ENCODE measurements around the gene RMI1.
"Not testable (repeated sequence)": the region's sequence is repeated elsewhere in the genome, so short reads cannot be mapped to it uniquely, and the experiment has no call there.

The RMI1 gene

DNA sequence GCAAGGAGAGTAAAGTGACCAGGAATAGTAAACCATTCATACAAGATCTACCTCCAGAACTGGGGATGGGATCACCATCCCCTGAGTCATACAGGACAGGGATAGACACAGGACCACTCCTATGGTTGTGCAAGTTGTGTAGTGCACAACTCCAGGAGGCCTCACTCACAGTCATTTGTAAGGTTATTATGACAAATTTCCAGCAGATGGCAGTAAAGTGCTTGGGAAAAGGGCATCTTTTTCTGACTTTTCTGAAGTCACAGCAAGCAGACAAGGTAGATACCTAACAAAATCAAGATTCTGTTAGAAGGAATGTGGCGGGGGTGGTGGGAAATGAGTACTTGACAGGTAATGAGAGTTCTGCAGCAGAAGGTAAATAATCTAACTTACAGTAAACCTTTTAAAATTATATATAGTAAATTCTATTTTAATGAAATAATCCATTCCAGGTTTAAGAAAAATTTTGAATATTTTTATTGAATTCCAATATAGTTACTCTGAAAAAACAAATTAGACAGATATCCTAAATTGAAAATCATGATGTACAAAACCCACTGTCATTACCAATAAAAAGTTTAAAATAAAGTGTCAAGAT is 42.6 kb upstream of the RMI1 start:
- Histone ChIP-seq H3K4me3 (ENCODE audit: low read length in 2 of 2) (no peak overlapping the region), H3K14ac (ENCODE audit: low read length) (no peak overlapping the region), H4K8ac (ENCODE audit: low read depth, low read length) (no peak overlapping the region), H2BK120ac (ENCODE audit: low read depth, low read length) (no peak overlapping the region), H2AK5ac (ENCODE audit: low read depth, low read length) (no peak overlapping the region), H3K27ac (replicated peaks; ENCODE audit: low read length) (no peak overlapping the region), H3K9ac (ENCODE audit: low read depth, low read length, poor library complexity) (no peak overlapping the region), H3K23ac (ENCODE audit: low read depth, low read length, poor library complexity) (no peak overlapping the region), H4K91ac (ENCODE audit: low read depth, low read length, poor library complexity) (no peak overlapping the region), H3K36me3 (replicated peaks in 1 of 2; ENCODE audit: control insufficient read depth in 2 of 2, insufficient read depth in 2 of 2, low read length in 2 of 2) (no peaks in the 10 kb centered on the region), H3K4me2 (ENCODE audit: insufficient read depth, low read length, poor library complexity, severe bottlenecking) (no peak overlapping the region), H2AFZ (ENCODE audit: low read length) (peak overlapping the region; percentile 68), H2BK12ac (ENCODE audit: low read length) (no peak overlapping the region), H2BK5ac (ENCODE audit: low read length) (no peak overlapping the region), H2BK15ac (ENCODE audit: low read length) (no peak overlapping the region), H3K9me3 (replicated peaks in 1 of 2; ENCODE audit: control insufficient read depth in 2 of 2, insufficient read depth in 1 of 2, low read depth in 1 of 2, low read length in 2 of 2) (no peaks in the 10 kb centered on the region), H3K4me1 (ENCODE audit: control insufficient read depth in 2 of 2, insufficient read depth in 1 of 2, low read depth in 1 of 2, low read length in 2 of 2) (peaks cover 2 to 7% of the 10 kb centered on the region in 2 donors), H3K27me3 (ENCODE audit: control insufficient read depth in 3 of 3, insufficient read depth in 3 of 3, low read depth in 1 of 3, low read length in 3 of 3) (no peaks in the 10 kb centered on the region), H3K4ac (ENCODE audit: low read length) (no peak overlapping the region), H3K18ac (ENCODE audit: low read length) (no peak overlapping the region), H3K79me1 (ENCODE audit: low read depth, low read length) (no peaks in the 10 kb centered on the region)
- no CpG with 5 or more reads among the region's 1 CpG for WGBS, 2 donors (ENCODE audit: extremely low coverage in 2 of 2, insufficient read length in 2 of 2, insufficient replicate concordance in 1 of 2)
- DNase-seq (ENCODE audit: low spot score) = peak; percentile 63

DNA sequence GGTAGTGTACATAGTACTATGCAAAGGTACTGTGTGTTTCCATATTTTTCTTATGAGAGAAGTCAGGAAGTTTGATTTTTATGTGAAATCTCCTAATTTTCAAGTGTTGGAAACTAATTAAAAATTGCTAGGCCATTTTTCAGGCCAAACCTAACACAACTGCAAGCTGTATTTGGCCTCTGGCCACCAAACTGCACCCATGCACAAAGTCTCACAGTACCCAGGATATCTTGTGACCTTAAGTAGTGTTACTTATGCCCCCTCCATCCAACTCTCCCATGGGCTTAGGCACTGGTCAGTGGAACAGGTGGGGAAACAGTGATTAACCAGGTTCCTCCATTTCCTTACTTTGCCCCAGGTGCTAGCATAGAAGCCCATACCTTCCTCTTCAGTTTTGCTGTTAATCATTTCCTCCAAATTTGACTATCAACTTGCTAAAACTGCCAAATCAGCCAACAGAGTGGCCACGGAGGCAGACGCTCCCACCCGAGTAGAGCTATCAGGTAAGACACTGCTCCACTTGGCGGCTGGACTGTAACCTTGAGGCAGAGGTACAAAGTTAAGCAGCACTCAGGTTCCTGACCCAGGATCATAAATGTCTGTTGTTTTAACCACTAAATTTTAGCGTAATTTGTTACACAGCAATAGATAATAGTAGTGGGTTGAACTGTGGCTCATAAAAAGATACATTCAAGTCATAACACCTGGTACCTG is 39.9 kb upstream of the RMI1 start:
- H3K9me3 ChIP-seq (replicated peaks in 1 of 2; ENCODE audit: control insufficient read depth in 2 of 2, insufficient read depth in 1 of 2, low read depth in 1 of 2, low read length in 2 of 2) = no peaks in the 10 kb centered on the region
- no peak overlapping the region for H3K4me2 ChIP-seq (ENCODE audit: insufficient read depth, low read length, poor library complexity, severe bottlenecking)
- H2BK5ac ChIP-seq (ENCODE audit: low read length) = no peak overlapping the region
- no peak overlapping the region for H2BK15ac ChIP-seq (ENCODE audit: low read length)
- no peak overlapping the region for H3K9ac ChIP-seq (ENCODE audit: low read depth, low read length, poor library complexity)
- H2BK12ac ChIP-seq (ENCODE audit: low read length) = no peak overlapping the region
- no peaks in the 10 kb centered on the region for H3K79me1 ChIP-seq (ENCODE audit: low read depth, low read length)
- no peak overlapping the region for H2AFZ ChIP-seq (ENCODE audit: low read length)
- H3K36me3 ChIP-seq (replicated peaks in 1 of 2; ENCODE audit: control insufficient read depth in 2 of 2, insufficient read depth in 2 of 2, low read length in 2 of 2) = no peaks in the 10 kb centered on the region
- H2BK120ac ChIP-seq (ENCODE audit: low read depth, low read length) = no peak overlapping the region
- WGBS, 2 donors (ENCODE audit: extremely low coverage in 2 of 2, insufficient read length in 2 of 2, insufficient replicate concordance in 1 of 2) = no CpG with 5 or more reads among the region's 5 CpGs
- H3K4ac ChIP-seq (ENCODE audit: low read length) = no peak overlapping the region
- DNase-seq (ENCODE audit: low spot score) = no peak
- H3K4me1 ChIP-seq (ENCODE audit: control insufficient read depth in 2 of 2, insufficient read depth in 1 of 2, low read depth in 1 of 2, low read length in 2 of 2) = no peaks in the 10 kb centered on the region
- no peak overlapping the region for H3K4me3 ChIP-seq (ENCODE audit: low read length in 2 of 2)
- H4K91ac ChIP-seq (ENCODE audit: low read depth, low read length, poor library complexity) = no peak overlapping the region
- H3K14ac ChIP-seq (ENCODE audit: low read length) = no peak overlapping the region
- H4K8ac ChIP-seq (ENCODE audit: low read depth, low read length) = no peak overlapping the region
- no peak overlapping the region for H3K18ac ChIP-seq (ENCODE audit: low read length)
- no peak overlapping the region for H3K23ac ChIP-seq (ENCODE audit: low read depth, low read length, poor library complexity)
- no peak overlapping the region for H2AK5ac ChIP-seq (ENCODE audit: low read depth, low read length)
- no peaks in the 10 kb centered on the region for H3K27me3 ChIP-seq (ENCODE audit: control insufficient read depth in 3 of 3, insufficient read depth in 3 of 3, low read depth in 1 of 3, low read length in 3 of 3)
- no peak overlapping the region for H3K27ac ChIP-seq (replicated peaks; ENCODE audit: low read length)

DNA sequence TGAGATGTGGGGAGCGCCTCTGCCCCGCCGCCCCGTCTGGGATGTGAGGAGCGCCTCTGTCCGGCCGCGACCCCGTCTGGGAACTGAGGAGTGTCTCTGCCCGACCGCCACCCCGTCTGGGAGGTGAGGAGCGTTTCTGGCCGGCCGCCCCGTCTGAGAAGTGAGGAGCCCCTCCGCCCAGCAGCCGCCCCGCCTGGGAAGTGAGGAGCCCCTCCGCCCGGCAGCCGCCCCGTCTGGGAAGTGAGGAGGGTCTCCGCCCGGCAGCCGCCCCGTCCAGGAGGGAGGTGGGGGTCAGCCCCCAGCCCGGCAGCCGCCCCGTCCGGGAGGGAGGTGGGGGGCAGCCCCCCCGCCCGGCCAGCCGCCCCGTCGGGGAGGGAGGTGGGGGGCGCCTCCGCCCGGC is 32.5 kb upstream of the RMI1 start:
- no CpG with 5 or more reads among the region's 39 CpGs for WGBS, 2 donors (ENCODE audit: extremely low coverage in 2 of 2, insufficient read length in 2 of 2, insufficient replicate concordance in 1 of 2)
- not testable (repeated sequence) for H3K4ac ChIP-seq (ENCODE audit: low read length); H4K8ac ChIP-seq (ENCODE audit: low read depth, low read length); H3K9me3 ChIP-seq (replicated peaks in 1 of 2; ENCODE audit: control insufficient read depth in 2 of 2, insufficient read depth in 1 of 2, low read depth in 1 of 2, low read length in 2 of 2); H2AFZ ChIP-seq (ENCODE audit: low read length); H3K9ac ChIP-seq (ENCODE audit: low read depth, low read length, poor library complexity); H3K23ac ChIP-seq (ENCODE audit: low read depth, low read length, poor library complexity); H3K36me3 ChIP-seq (replicated peaks in 1 of 2; ENCODE audit: control insufficient read depth in 2 of 2, insufficient read depth in 2 of 2, low read length in 2 of 2); H3K4me2 ChIP-seq (ENCODE audit: insufficient read depth, low read length, poor library complexity, severe bottlenecking); H2AK5ac ChIP-seq (ENCODE audit: low read depth, low read length); H3K18ac ChIP-seq (ENCODE audit: low read length); H3K27ac ChIP-seq (replicated peaks; ENCODE audit: low read length); H2BK120ac ChIP-seq (ENCODE audit: low read depth, low read length); H3K14ac ChIP-seq (ENCODE audit: low read length); H2BK15ac ChIP-seq (ENCODE audit: low read length); H2BK12ac ChIP-seq (ENCODE audit: low read length); H3K27me3 ChIP-seq (ENCODE audit: control insufficient read depth in 3 of 3, insufficient read depth in 3 of 3, low read depth in 1 of 3, low read length in 3 of 3); H3K79me1 ChIP-seq (ENCODE audit: low read depth, low read length); DNase-seq (ENCODE audit: low spot score); H3K4me1 ChIP-seq (ENCODE audit: control insufficient read depth in 2 of 2, insufficient read depth in 1 of 2, low read depth in 1 of 2, low read length in 2 of 2); H2BK5ac ChIP-seq (ENCODE audit: low read length); H3K4me3 ChIP-seq (ENCODE audit: low read length in 2 of 2); H4K91ac ChIP-seq (ENCODE audit: low read depth, low read length, poor library complexity)

DNA sequence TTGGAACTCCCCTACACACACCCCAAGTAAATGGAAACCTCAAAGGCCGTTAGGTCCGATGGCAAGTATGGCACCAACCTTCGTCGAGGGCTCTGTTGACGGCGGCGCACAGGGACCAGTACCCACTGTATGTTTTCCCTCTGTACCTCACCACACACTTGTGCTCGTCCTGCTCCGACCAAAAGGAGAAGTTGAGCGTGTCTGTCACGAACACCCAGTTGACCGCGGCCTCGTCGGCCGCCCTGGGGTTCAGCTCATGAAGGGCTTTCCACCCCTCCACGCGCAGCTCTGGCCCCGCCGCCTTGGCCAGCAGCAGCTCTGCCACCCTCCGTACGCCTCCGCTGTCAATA is 24.5 kb upstream of the RMI1 start:
- H2BK120ac ChIP-seq (ENCODE audit: low read depth, low read length) = no peak overlapping the region
- H3K9me3 ChIP-seq (replicated peaks in 1 of 2; ENCODE audit: control insufficient read depth in 2 of 2, insufficient read depth in 1 of 2, low read depth in 1 of 2, low read length in 2 of 2) = peaks cover 0 to 2% of the 10 kb centered on the region in 2 donors
- peak overlapping the region; percentile 83 for H3K18ac ChIP-seq (ENCODE audit: low read length)
- peak overlapping the region; percentile 56 for H2AK5ac ChIP-seq (ENCODE audit: low read depth, low read length)
- H2BK12ac ChIP-seq (ENCODE audit: low read length) = no peak overlapping the region
- peak overlapping the region; percentile 85 for H2AFZ ChIP-seq (ENCODE audit: low read length)
- H3K14ac ChIP-seq (ENCODE audit: low read length) = peak overlapping the region; percentile 82
- no peak overlapping the region for H4K8ac ChIP-seq (ENCODE audit: low read depth, low read length)
- no peaks in the 10 kb centered on the region for H3K79me1 ChIP-seq (ENCODE audit: low read depth, low read length)
- H3K27me3 ChIP-seq (ENCODE audit: control insufficient read depth in 3 of 3, insufficient read depth in 3 of 3, low read depth in 1 of 3, low read length in 3 of 3) = peaks cover 0 to 22% (median 0%) of the 10 kb centered on the region in 3 experiments
- H3K4me2 ChIP-seq (ENCODE audit: insufficient read depth, low read length, poor library complexity, severe bottlenecking) = no peak overlapping the region
- peak overlapping the region; percentile 66 for H2BK5ac ChIP-seq (ENCODE audit: low read length)
- peak overlapping the region; percentile 24 for H3K9ac ChIP-seq (ENCODE audit: low read depth, low read length, poor library complexity)
- no peak overlapping the region for H4K91ac ChIP-seq (ENCODE audit: low read depth, low read length, poor library complexity)
- no peaks in the 10 kb centered on the region for H3K4me1 ChIP-seq (ENCODE audit: control insufficient read depth in 2 of 2, insufficient read depth in 1 of 2, low read depth in 1 of 2, low read length in 2 of 2)
- H3K4me3 ChIP-seq (ENCODE audit: low read length in 2 of 2) = peak overlapping the region; percentile 56 to 68
- H3K27ac ChIP-seq (replicated peaks; ENCODE audit: low read length) = no peak overlapping the region
- no peaks in the 10 kb centered on the region for H3K36me3 ChIP-seq (replicated peaks in 1 of 2; ENCODE audit: control insufficient read depth in 2 of 2, insufficient read depth in 2 of 2, low read length in 2 of 2)
- DNase-seq (ENCODE audit: low spot score) = no peak
- H2BK15ac ChIP-seq (ENCODE audit: low read length) = no peak overlapping the region
- WGBS, 2 donors (ENCODE audit: extremely low coverage in 2 of 2, insufficient read length in 2 of 2, insufficient replicate concordance in 1 of 2) = no CpG with 5 or more reads among the region's 23 CpGs
- H3K4ac ChIP-seq (ENCODE audit: low read length) = no peak overlapping the region
- peak overlapping the region; percentile 73 for H3K23ac ChIP-seq (ENCODE audit: low read depth, low read length, poor library complexity)

Measured in neuronal stem cell (in vitro differentiated cells).